CD14-positive monocyte (primary cell): ENCODE data around the gene FIGN. TPM values are rescaled to one million over a fixed set of nuclear protein-coding genes. Genes with fewer than 3 reads are reported as not detected.

Source experiments
- DNase-seq, 3 donors: peaks; one replicate each; pipeline ENCODE4 v3.0.0-alpha.2; 2011 to 2022
- H2AFZ ChIP-seq: 2 replicates; pipeline ENCODE4 v1.6.0; 2012; ENCODE audit warnings: mild to moderate bottlenecking, low read depth, low read length, inconsistent platforms; ENCODE audit not compliant: insufficient read depth, poor library complexity, severe bottlenecking
- H3K27ac ChIP-seq, 2 donors: 1 replicate in 1 of 2; 2 replicates in 1 of 2; pipeline ENCODE4 v1.5.1; 2012 to 2013; ENCODE audit warnings: low read length in 2 of 2, control low read depth in 1 of 2, inconsistent platforms in 1 of 2, low read depth in 1 of 2, mild to moderate bottlenecking in 1 of 2
- H3K27me3 ChIP-seq, 2 donors: one replicate each; pipeline versions ENCODE4 v1.6.0 to v1.6.1; 2011 to 2013; ENCODE audit warnings: low read length in 2 of 2; ENCODE audit not compliant: control insufficient read depth in 2 of 2, insufficient read depth in 2 of 2
- H3K36me3 ChIP-seq, 2 donors: replicated peaks in 1 of 2; 1 replicate in 1 of 2; 2 replicates in 1 of 2; pipeline versions ENCODE4 v1.5.1 to v1.6.1; 2012 to 2013; ENCODE audit warnings: low read length in 2 of 2, control low read depth in 1 of 2, inconsistent platforms in 1 of 2, mild to moderate bottlenecking in 1 of 2; ENCODE audit not compliant: insufficient read depth in 2 of 2, control insufficient read depth in 1 of 2
- H3K4me1 ChIP-seq, 2 donors: 1 replicate in 1 of 2; 2 replicates in 1 of 2; pipeline versions ENCODE4 v1.5.1 to v1.6.1; 2012 to 2013; ENCODE audit warnings: low read length in 2 of 2, control low read depth in 1 of 2, inconsistent platforms in 1 of 2, mild to moderate bottlenecking in 1 of 2, moderate library complexity in 1 of 2; ENCODE audit not compliant: insufficient read depth in 2 of 2, control insufficient read depth in 1 of 2
- H3K4me2 ChIP-seq: replicated peaks from 2 replicates; pipeline ENCODE3; 2012; ENCODE audit warnings: low read length, moderate library complexity, mild to moderate bottlenecking; ENCODE audit not compliant: poor library complexity, severe bottlenecking; ENCODE audit errors: extremely low read depth
- H3K4me3 ChIP-seq, 3 experiments: fragments of 200-600 bp in 1 of 3; sonication (generic) in 1 of 3; replicated peaks in 1 of 3; 1 replicate in 2 of 3; 2 replicates in 1 of 3; pipeline ENCODE4 v1.5.1; 2011 to 2013; ENCODE audit warnings: low read length in 3 of 3, mild to moderate bottlenecking in 3 of 3, control low read depth in 2 of 3, low read depth in 2 of 3, inconsistent platforms in 1 of 3, moderate library complexity in 1 of 3
- H3K79me2 ChIP-seq: 2 replicates; pipeline ENCODE4 v1.6.0; 2012; ENCODE audit warnings: mild to moderate bottlenecking, control low read depth, inconsistent platforms, low read length, moderate library complexity; ENCODE audit not compliant: insufficient read depth
- H3K9ac ChIP-seq: 2 replicates; pipeline ENCODE4 v1.6.0; 2017; ENCODE audit warnings: low read length, mild to moderate bottlenecking; ENCODE audit not compliant: insufficient read depth, poor library complexity, severe bottlenecking
- H3K9me3 ChIP-seq, 2 donors: replicated peaks in 1 of 2; 1 replicate in 1 of 2; 2 replicates in 1 of 2; pipeline versions ENCODE4 v1.5.1 to v1.6.1; 2012 to 2013; ENCODE audit warnings: low read length in 2 of 2, control low read depth in 1 of 2; ENCODE audit not compliant: control insufficient read depth in 1 of 2, insufficient read depth in 1 of 2
- H4K20me1 ChIP-seq: 2 replicates; pipeline ENCODE4 v1.6.0; 2012; ENCODE audit warnings: mild to moderate bottlenecking, low read length, control low read depth, moderate library complexity; ENCODE audit not compliant: insufficient read depth
- H3K27ac Mint-ChIP-seq, 7 donors: one replicate each; pipeline ENCODE4 v1.8.0; 2020; ENCODE audit warnings: mild to moderate bottlenecking in 7 of 7, mixed read lengths in 7 of 7, moderate library complexity in 6 of 7, inconsistent platforms in 2 of 7
- H3K27me3 Mint-ChIP-seq, 3 donors: one replicate each; pipeline ENCODE4 v1.8.0; 2021 to 2022; ENCODE audit warnings: low read depth in 3 of 3, mild to moderate bottlenecking in 3 of 3, mixed read lengths in 3 of 3, moderate library complexity in 3 of 3, inconsistent platforms in 1 of 3
- H3K36me3 Mint-ChIP-seq, 2 donors: one replicate each; pipeline ENCODE4 v1.8.0; 2020; ENCODE audit warnings: mixed read lengths in 2 of 2, inconsistent platforms in 1 of 2, mild to moderate bottlenecking in 1 of 2
- H3K4me1 Mint-ChIP-seq: one replicate; pipeline ENCODE4 v1.8.0; 2020; ENCODE audit warnings: mild to moderate bottlenecking, mixed read lengths
- H3K4me3 Mint-ChIP-seq, 2 donors: one replicate each; pipeline ENCODE4 v1.8.0; 2020; ENCODE audit warnings: mild to moderate bottlenecking in 2 of 2, mixed read lengths in 2 of 2, moderate library complexity in 1 of 2
- H3K9me3 Mint-ChIP-seq, 7 donors: one replicate each; pipeline ENCODE4 v1.8.0; 2020 to 2022; ENCODE audit warnings: mixed read lengths in 7 of 7, mild to moderate bottlenecking in 6 of 7, moderate library complexity in 6 of 7, inconsistent platforms in 2 of 7
- WGBS: methylation state at CpG from one replicate; pipeline ENCODE4 v1.1.5; 2013; ENCODE audit warnings: missing lambda C conversion rate; ENCODE audit not compliant: insufficient coverage; 5-methylcytosine and 5-hydroxymethylcytosine counted together
- intact Hi-C, 2 donors: fragments of 100-400 bp; cut with micrococcal nuclease; formaldehyde crosslinking; loops; one replicate each; pipeline versions ENCODE4 v1.15.0 to v1.15.1; 2023
- polyA plus RNA-seq, 3 donors: library from polyadenylated mRNA; depleted of rRNA in 1 of 3; unstranded in 2 of 3; stranded (reverse) in 1 of 3; fragments of 300-500 nt in 2 of 3; fragments of >200 nt in 1 of 3; fragmentation: Illumina TruSeq in 2 of 3; gene quantifications; 1 replicate in 2 of 3; 2 replicates in 1 of 3; pipeline ENCODE4 v1.2.3, GENCODE V29; 2012 to 2021
- TF ChIP-seq, protein P1 (sequence below): fragments of 200-600 bp; IDR thresholded peaks from one replicate; pipeline ENCODE4 v1.8.0; 2022; ENCODE audit warnings: antibody characterized with exemption, mild to moderate bottlenecking

Gene FIGN
- polyA plus RNA-seq, 3 donors: not detected

DNA sequence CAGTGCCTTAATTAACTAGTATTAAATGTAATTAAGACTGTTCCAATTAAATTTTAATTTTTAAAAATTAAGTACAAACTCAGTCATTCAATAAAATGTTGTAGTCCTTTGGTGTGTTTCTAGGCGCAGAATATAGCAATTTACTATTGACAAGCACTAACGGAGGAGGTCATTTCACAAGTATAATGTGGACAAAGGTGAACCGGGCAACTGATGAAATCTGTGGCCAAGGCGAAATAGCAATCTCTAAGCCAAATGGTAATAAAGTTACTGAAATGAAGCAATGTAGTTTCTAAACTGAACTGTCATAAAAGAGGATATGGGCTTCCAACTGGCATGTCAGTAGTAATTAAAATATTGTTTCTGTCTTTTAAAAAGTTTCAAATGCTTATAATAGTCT lies 27.5 kb downstream of the FIGN start:
- Histone ChIP-seq H3K4me1 (no peaks in the 10 kb centered on the region), H3K9ac (no peak overlapping the region), H3K4me2 (no peak overlapping the region), H4K20me1 (no peaks in the 10 kb centered on the region), H3K4me3 (no peak overlapping the region), H3K9me3 (no peaks in the 10 kb centered on the region), H3K27ac (no peak overlapping the region), H2AFZ (no peak overlapping the region), H3K79me2 (no peaks in the 10 kb centered on the region), H3K36me3 (no peaks in the 10 kb centered on the region), H3K27me3 (no peaks in the 10 kb centered on the region)
- Mint-ChIP-seq H3K27ac (no peak overlapping the region), H3K36me3 (no peaks in the 10 kb centered on the region), H3K4me3 (no peak overlapping the region), H3K4me1 (no peaks in the 10 kb centered on the region), H3K27me3 (peaks cover 0 to 1% (median 0%) of the 10 kb centered on the region in 3 donors), H3K9me3 (peaks cover 0 to 1% (median 0%) of the 10 kb centered on the region in 7 donors)
- TF ChIP-seq, protein P1, sequence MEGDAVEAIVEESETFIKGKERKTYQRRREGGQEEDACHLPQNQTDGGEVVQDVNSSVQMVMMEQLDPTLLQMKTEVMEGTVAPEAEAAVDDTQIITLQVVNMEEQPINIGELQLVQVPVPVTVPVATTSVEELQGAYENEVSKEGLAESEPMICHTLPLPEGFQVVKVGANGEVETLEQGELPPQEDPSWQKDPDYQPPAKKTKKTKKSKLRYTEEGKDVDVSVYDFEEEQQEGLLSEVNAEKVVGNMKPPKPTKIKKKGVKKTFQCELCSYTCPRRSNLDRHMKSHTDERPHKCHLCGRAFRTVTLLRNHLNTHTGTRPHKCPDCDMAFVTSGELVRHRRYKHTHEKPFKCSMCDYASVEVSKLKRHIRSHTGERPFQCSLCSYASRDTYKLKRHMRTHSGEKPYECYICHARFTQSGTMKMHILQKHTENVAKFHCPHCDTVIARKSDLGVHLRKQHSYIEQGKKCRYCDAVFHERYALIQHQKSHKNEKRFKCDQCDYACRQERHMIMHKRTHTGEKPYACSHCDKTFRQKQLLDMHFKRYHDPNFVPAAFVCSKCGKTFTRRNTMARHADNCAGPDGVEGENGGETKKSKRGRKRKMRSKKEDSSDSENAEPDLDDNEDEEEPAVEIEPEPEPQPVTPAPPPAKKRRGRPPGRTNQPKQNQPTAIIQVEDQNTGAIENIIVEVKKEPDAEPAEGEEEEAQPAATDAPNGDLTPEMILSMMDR: no peak
- no peak for DNase-seq
- intact Hi-C loops: no loop called here
- 100% methylated on average over 2 of the region's 4 CpGs for WGBS

DNA sequence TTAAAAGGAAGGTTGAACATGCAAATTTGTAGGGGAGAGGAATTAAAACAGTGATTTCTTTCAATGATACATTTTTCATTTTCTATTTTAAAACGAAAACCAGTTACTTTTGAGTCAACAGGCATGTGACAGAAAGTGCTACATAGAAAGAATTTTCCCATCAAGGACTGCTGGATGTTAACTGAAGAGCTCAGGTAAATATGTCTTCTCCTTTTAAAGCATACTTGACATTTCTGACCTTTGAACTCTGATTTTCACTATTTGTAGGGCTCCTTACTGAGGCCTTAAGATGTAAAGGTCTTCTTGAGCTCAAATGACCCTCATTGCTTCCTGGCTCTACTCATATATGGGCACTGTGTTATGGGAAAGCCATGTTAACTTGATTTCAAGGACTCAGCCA lies 32.4 kb downstream of the FIGN start:
- Histone ChIP-seq H3K27ac (no peak overlapping the region), H3K79me2 (no peaks in the 10 kb centered on the region), H3K36me3 (no peaks in the 10 kb centered on the region), H3K4me2 (no peak overlapping the region), H3K9ac (no peak overlapping the region), H3K9me3 (no peaks in the 10 kb centered on the region), H4K20me1 (no peaks in the 10 kb centered on the region), H3K4me3 (no peak overlapping the region), H2AFZ (no peak overlapping the region), H3K27me3 (no peaks in the 10 kb centered on the region), H3K4me1 (no peaks in the 10 kb centered on the region)
- Mint-ChIP-seq H3K36me3 (no peaks in the 10 kb centered on the region), H3K4me1 (no peaks in the 10 kb centered on the region), H3K4me3 (no peak overlapping the region), H3K9me3 (peaks cover 0 to 1% (median 0%) of the 10 kb centered on the region in 7 donors), H3K27ac (no peak overlapping the region), H3K27me3 (no peaks in the 10 kb centered on the region)
- TF ChIP-seq, protein P1: no peak
- intact Hi-C loops: no loop called here
- WGBS: no CpG with 5 or more reads among the region's 1 CpG
- DNase-seq: no peak
